Endothelial cell of umbilical vein (primary cell): ENCODE data around the gene FZD7. TPM values are rescaled to one million over a fixed set of nuclear protein-coding genes. Genes with fewer than 3 reads are reported as not detected.

ENCODE experiments used
- BruUV-seq: library from RNA; stranded (reverse); fragments of 400-500 nt; replicated peaks from 2 replicates; lab custom pipeline; 2021; lab: Mats Ljungman, UMichigan
- CTCF ChIA-PET: fragments of 300-600, 350-600 bp; sonication (Branson Sonifier 250); formaldehyde crosslinking; loops from one replicate; lab custom pipeline; 2021; ENCODE audit warnings: antibody characterized with exemption, inconsistent platforms; lab: Charles Lee
- POLR2A ChIA-PET: fragments of 300-600, 350-600 bp; sonication (Branson Sonifier 250); formaldehyde crosslinking; loops from one replicate; lab custom pipeline; 2021; ENCODE audit warnings: antibody characterized with exemption, inconsistent platforms; lab: Charles Lee
- DNase-seq: peaks from one replicate; pipeline ENCODE4 v3.0.0-alpha.2; 2011; ENCODE audit warnings: low read depth, low spot score
- FAIRE-seq: peaks from 2 replicates; lab custom pipeline; 2011; peaks lifted over from hg19 to GRCh38; lab: Jason Lieb, UNC
- H2AFZ ChIP-seq: 2 replicates; pipeline ENCODE4 v1.6.0; 2012; ENCODE audit warnings: low read depth, low read length, control low read depth, inconsistent platforms
- H3K27ac ChIP-seq: 2 replicates; pipeline ENCODE4 v1.5.1; 2011; ENCODE audit warnings: low read depth, mild to moderate bottlenecking, control low read depth, low read length, moderate library complexity; ENCODE audit not compliant: insufficient read depth
- H3K27me3 ChIP-seq, 2 experiments: 2 replicates each; pipeline versions ENCODE4 v1.6.0 to v1.6.1; 2011; ENCODE audit warnings: low read length in 2 of 2, mixed read lengths in 1 of 2; ENCODE audit not compliant: control insufficient read depth in 2 of 2, insufficient read depth in 2 of 2
- H3K36me3 ChIP-seq, 2 experiments: 2 replicates in 1 of 2; 3 replicates in 1 of 2; pipeline ENCODE4 v1.5.1; 2011; ENCODE audit warnings: low read length in 2 of 2, mild to moderate bottlenecking in 1 of 2, moderate library complexity in 1 of 2; ENCODE audit not compliant: control insufficient read depth in 2 of 2, insufficient read depth in 2 of 2; ENCODE audit errors: extremely low read depth in 1 of 2
- H3K4me1 ChIP-seq: 3 replicates; pipeline ENCODE4 v1.5.1; 2011; ENCODE audit warnings: mild to moderate bottlenecking, low read length; ENCODE audit not compliant: control insufficient read depth, insufficient read depth; ENCODE audit errors: extremely low read depth
- H3K4me2 ChIP-seq: 2 replicates; pipeline ENCODE4 v1.6.1; 2011; ENCODE audit warnings: low read length, control low read depth, mixed read lengths; ENCODE audit not compliant: insufficient read depth
- H3K4me3 ChIP-seq, 3 experiments: fragments of 200-600 bp in 1 of 3; sonication (generic), shearing (Covaris generic) in 1 of 3; replicated peaks in 1 of 3; 2 replicates each; pipeline ENCODE4 v1.5.1; 2011 to 2016; ENCODE audit warnings: control low read depth in 3 of 3, low read length in 3 of 3, mild to moderate bottlenecking in 2 of 3, inconsistent platforms in 1 of 3, low read depth in 1 of 3, moderate library complexity in 1 of 3; ENCODE audit not compliant: insufficient read depth in 1 of 3
- H3K79me2 ChIP-seq: 2 replicates; pipeline ENCODE4 v1.6.0; 2012; ENCODE audit warnings: low read length, inconsistent platforms; ENCODE audit not compliant: control insufficient read depth, insufficient read depth
- H3K9ac ChIP-seq: replicated peaks from 2 replicates; pipeline ENCODE3; 2011; ENCODE audit warnings: low read length, control low read depth; ENCODE audit not compliant: insufficient read depth; ENCODE audit errors: extremely low read depth
- H3K9me1 ChIP-seq: replicated peaks from 3 replicates; pipeline ENCODE4 v1.6.0; 2011; ENCODE audit warnings: mild to moderate bottlenecking, low read length; ENCODE audit not compliant: control insufficient read depth, insufficient read depth; ENCODE audit errors: extremely low read depth
- H3K9me3 ChIP-seq: replicated peaks from 2 replicates; pipeline ENCODE4 v1.5.1; 2012; ENCODE audit warnings: low read length, inconsistent platforms; ENCODE audit not compliant: control insufficient read depth, insufficient read depth
- H4K20me1 ChIP-seq: replicated peaks from 2 replicates; pipeline ENCODE3; 2011; ENCODE audit warnings: mild to moderate bottlenecking, low read length; ENCODE audit not compliant: control insufficient read depth, insufficient read depth; ENCODE audit errors: extremely low read depth
- EZH2 ChIP-seq: IDR thresholded peaks from 2 replicates; pipeline ENCODE4 v1.6.1; 2012; ENCODE audit warnings: borderline replicate concordance, low read depth, mild to moderate bottlenecking, moderate library complexity, low read length, inconsistent platforms; ENCODE audit not compliant: severe bottlenecking
- FOS ChIP-seq: IDR thresholded peaks from 2 replicates; pipeline ENCODE4 v1.6.1; 2011; ENCODE audit warnings: mild to moderate bottlenecking, low read length, moderate library complexity, borderline replicate concordance; ENCODE audit not compliant: insufficient read depth
- JUN ChIP-seq: IDR thresholded peaks from 2 replicates; pipeline ENCODE4 v1.6.1; 2011; ENCODE audit warnings: borderline replicate concordance, low read depth; ENCODE audit not compliant: insufficient read length, insufficient read depth
- MYC ChIP-seq: IDR thresholded peaks from one replicate; pipeline ENCODE4 v1.6.1; 2011; ENCODE audit warnings: mild to moderate bottlenecking, low read depth, low read length
- POLR2A ChIP-seq: IDR thresholded peaks from 2 replicates; pipeline ENCODE4 v1.6.1; 2012; ENCODE audit warnings: low read depth, mild to moderate bottlenecking, control low read depth, low read length
- POLR2AphosphoS5 ChIP-seq: IDR thresholded peaks from 2 replicates; pipeline ENCODE4 v1.6.1; 2012; ENCODE audit warnings: low read depth, mild to moderate bottlenecking, control low read depth, low read length, moderate library complexity; ENCODE audit not compliant: insufficient read depth
- dilution Hi-C: fragments of 300-500 bp; cut with MboI; formaldehyde crosslinking; loops from one replicate; pipeline ENCODE4 v1.15.0; 2019; ENCODE audit warnings: low sequenced_read_pairs; ENCODE audit not compliant: extremely low pct_ligation_motif_present
- intact Hi-C: fragments of 100-400 bp; cut with micrococcal nuclease; formaldehyde crosslinking; loops from one replicate; pipeline ENCODE4 v1.10.0; 2022
- polyA plus RNA-seq, 4 experiments: library from polyadenylated mRNA; depleted of rRNA in 3 of 4; stranded (reverse) in 3 of 4; unstranded in 1 of 4; fragments of >200 nt; gene quantifications; 2 replicates each; pipeline versions ENCODE4 v1.2.1 to v1.2.3, GENCODE V29; 2011 to 2012; ENCODE audit warnings: missing spikeins in 1 of 4
- total RNA-seq: library from RNA; stranded (reverse); gene quantifications from 2 replicates; pipeline ENCODE4 v1.2.3, GENCODE V29; 2021
- TF ChIP-seq, protein P1 (sequence below): IDR thresholded peaks from 2 replicates; pipeline ENCODE4 v1.6.1; 2011; ENCODE audit not compliant: insufficient read depth, insufficient read length
- TF ChIP-seq, protein P2 (sequence below), 2 donors: IDR thresholded peaks; 1 replicate in 1 of 2; 2 replicates in 1 of 2; pipeline ENCODE4 v1.5.1; 2011; ENCODE audit warnings: low read length in 2 of 2, mild to moderate bottlenecking in 2 of 2, moderate library complexity in 2 of 2, control low read depth in 1 of 2, inconsistent platforms in 1 of 2, low read depth in 1 of 2; ENCODE audit not compliant: insufficient read depth in 1 of 2; ENCODE audit errors: extremely low read depth in 1 of 2

FZD7 gene
- total and polyA plus RNA-seq, 2 donors (not counting 3 experiments of a cell fraction or from before 2014, with no cell fraction given): 0.15 to 0.29 TPM

DNA sequence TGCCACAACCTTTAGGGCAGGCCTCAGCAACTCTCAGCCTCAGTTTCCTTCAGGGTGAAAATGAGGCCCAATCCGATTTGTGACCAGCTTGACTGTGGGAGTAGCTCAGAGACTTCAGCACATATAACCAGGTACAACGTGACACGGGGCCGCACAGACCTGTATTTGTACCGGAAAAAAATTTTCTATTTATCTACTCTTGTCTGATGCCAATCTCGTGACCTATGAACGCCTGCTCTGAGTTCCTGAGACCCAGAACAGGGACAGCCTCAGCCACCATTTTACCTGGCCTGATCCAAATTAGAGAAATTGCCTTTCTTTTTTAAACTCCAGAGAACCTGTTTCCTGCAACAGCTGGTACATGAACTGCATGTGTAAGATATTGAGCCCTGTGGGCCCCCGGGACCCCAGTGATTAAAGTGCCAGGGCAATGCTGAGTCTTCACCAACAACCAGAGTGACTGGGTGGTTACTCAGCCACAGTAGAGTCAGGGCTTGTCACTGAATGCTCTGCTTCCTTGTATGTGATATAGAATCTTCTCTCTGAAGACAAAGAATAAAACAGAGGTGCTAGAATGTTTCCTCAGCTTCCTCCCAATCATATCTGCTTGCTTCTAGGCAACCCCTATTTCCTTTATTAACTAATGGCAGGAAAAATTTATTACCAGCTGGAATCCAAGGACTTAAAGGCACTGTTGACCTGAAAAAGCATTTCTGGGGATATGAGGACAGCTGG lies 47.8 kb upstream of the FZD7 start:
- no peaks in the 10 kb centered on the region for H3K9me3 ChIP-seq
- H3K36me3 ChIP-seq: no peaks in the 10 kb centered on the region
- ChIA-PET CTCF (interaction anchor here (1.0 kb wide), 1 partner anchor 54 kb away, joined by 3 read pairs; no protein-coding TSS in a partner anchor), POLR2A (interaction anchor here (0.5 to 0.6 kb wide), 2 partner anchors 13 to 98 kb away, joined by 3 to 4 read pairs; no protein-coding TSS in a partner anchor)
- no peak overlapping the region for H2AFZ ChIP-seq
- no peak overlapping the region for H3K9ac ChIP-seq
- no peaks in the 10 kb centered on the region for H4K20me1 ChIP-seq
- FAIRE-seq (no peak), DNase-seq (no peak)
- no peak overlapping the region for H3K4me2 ChIP-seq
- peaks cover 1 to 3% of the 10 kb centered on the region in 2 experiments for H3K27me3 ChIP-seq
- TF ChIP-seq MYC: no peak
- no peak for TF ChIP-seq JUN
- no peak for TF ChIP-seq EZH2
- TF ChIP-seq POLR2AphosphoS5: no peak
- TF ChIP-seq POLR2A: no peak
- TF ChIP-seq, protein P1, sequence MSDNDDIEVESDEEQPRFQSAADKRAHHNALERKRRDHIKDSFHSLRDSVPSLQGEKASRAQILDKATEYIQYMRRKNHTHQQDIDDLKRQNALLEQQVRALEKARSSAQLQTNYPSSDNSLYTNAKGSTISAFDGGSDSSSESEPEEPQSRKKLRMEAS: no peak
- TF ChIP-seq FOS: no peak
- TF ChIP-seq, protein P2, sequence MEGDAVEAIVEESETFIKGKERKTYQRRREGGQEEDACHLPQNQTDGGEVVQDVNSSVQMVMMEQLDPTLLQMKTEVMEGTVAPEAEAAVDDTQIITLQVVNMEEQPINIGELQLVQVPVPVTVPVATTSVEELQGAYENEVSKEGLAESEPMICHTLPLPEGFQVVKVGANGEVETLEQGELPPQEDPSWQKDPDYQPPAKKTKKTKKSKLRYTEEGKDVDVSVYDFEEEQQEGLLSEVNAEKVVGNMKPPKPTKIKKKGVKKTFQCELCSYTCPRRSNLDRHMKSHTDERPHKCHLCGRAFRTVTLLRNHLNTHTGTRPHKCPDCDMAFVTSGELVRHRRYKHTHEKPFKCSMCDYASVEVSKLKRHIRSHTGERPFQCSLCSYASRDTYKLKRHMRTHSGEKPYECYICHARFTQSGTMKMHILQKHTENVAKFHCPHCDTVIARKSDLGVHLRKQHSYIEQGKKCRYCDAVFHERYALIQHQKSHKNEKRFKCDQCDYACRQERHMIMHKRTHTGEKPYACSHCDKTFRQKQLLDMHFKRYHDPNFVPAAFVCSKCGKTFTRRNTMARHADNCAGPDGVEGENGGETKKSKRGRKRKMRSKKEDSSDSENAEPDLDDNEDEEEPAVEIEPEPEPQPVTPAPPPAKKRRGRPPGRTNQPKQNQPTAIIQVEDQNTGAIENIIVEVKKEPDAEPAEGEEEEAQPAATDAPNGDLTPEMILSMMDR (IDR thresholded peaks at IDR 0.05; ENCODE audit: extremely low read depth in 1 of 2, insufficient read depth in 1 of 2, low read depth in 1 of 2, low read length in 2 of 2): no peak
- H3K79me2 ChIP-seq: no peaks in the 10 kb centered on the region
- H3K4me3 ChIP-seq: no peak overlapping the region
- intact Hi-C loops (no loop called here), dilution Hi-C loops (no loop called here)
- no peaks in the 10 kb centered on the region for H3K4me1 ChIP-seq
- BruUV-seq: no TSS peak
- no peak overlapping the region for H3K27ac ChIP-seq
- no peaks in the 10 kb centered on the region for H3K9me1 ChIP-seq
